ENCODE measurements around the gene RFPL4AL1. TPM values are rescaled to one million over a fixed set of nuclear protein-coding genes. Genes with fewer than 3 reads are reported as not detected.

The RFPL4AL1 gene
- total and polyA plus RNA-seq, 9 of the 15 experiments (the other 6 are each of a cell fraction or from before 2014, with no cell fraction given), result 0.18 to 0.21 TPM; not detected in 7

- FAIRE-seq, result no peak
- Histone ChIP-seq H3K4me1 (replicated peaks in 1 of 2; ENCODE audit: control insufficient read depth in 2 of 2, insufficient read depth in 2 of 2, low read length in 2 of 2) (no peaks in the 10 kb centered on the region; a peak in 1 of 5 replicates), H3K9ac (ENCODE audit: insufficient read depth in 1 of 2, low read depth in 2 of 2, low read length in 2 of 2) (no peak overlapping the region), H4K20me1 (replicated peaks; ENCODE audit: control insufficient read depth, insufficient read depth, low read length) (no peaks in the 10 kb centered on the region), H3K4me2 (ENCODE audit: insufficient read depth, low read length) (no peak overlapping the region), H3K4me3 (no peak overlapping the region), H3K36me3 (ENCODE audit: control insufficient read depth, insufficient read depth, low read length) (no peaks in the 10 kb centered on the region), H3K27ac (ENCODE audit: extremely low read depth, low read depth, low read length) (no peak overlapping the region), H3K79me2 (ENCODE audit: control insufficient read depth, insufficient read depth, low read length) (no peaks in the 10 kb centered on the region), H3K9me3 (replicated peaks; ENCODE audit: control insufficient read depth, insufficient read depth, low read depth, low read length) (peaks cover 4% of the 10 kb centered on the region; the same call in 1 of the 2 replicates), H2AFZ (ENCODE audit: low read depth, low read length) (no peak overlapping the region), H3K27me3 (ENCODE audit: control insufficient read depth in 2 of 2, insufficient read depth in 2 of 2, low read length in 2 of 2) (peaks cover 13 to 49% of the 10 kb centered on the region in 2 experiments), H3K9me1 (ENCODE audit: control insufficient read depth, insufficient read depth, low read length) (no peaks in the 10 kb centered on the region)
- TF ChIP-seq CHCHD3 (CRISPR knock-in tag; IDR thresholded peaks at IDR 0.05) (no peak), XRCC5 (IDR thresholded peaks at IDR 0.05; ENCODE audit: low read depth, low read length) (no peak), CREB5 (CRISPR knock-in tag; IDR thresholded peaks at IDR 0.05) (no peak), ZFP36 (IDR thresholded peaks at IDR 0.05; ENCODE audit: low read depth, low read length, partially characterized antibody) (no peak), BCL6 (CRISPR knock-in tag; IDR thresholded peaks at IDR 0.05) (no peak), ZFP30 (CRISPR knock-in tag; IDR thresholded peaks at IDR 0.05; ENCODE audit: borderline replicate concordance) (no peak), ZNF347 (CRISPR knock-in tag; IDR thresholded peaks at IDR 0.05; ENCODE audit: low read depth) (no peak), MAFG (tag; conservative IDR thresholded peaks at IDR 0.05) (no peak), ZNF75A (CRISPR knock-in tag; IDR thresholded peaks at IDR 0.05) (no peak), ZNF184 (CRISPR knock-in tag; IDR thresholded peaks at IDR 0.05) (peak; percentile 77; the same call in 1 of the 2 replicates), HDAC3 (IDR thresholded peaks at IDR 0.05; ENCODE audit: borderline replicate concordance, partially characterized antibody) (no peak), MBD1 (CRISPR knock-in tag; IDR thresholded peaks at IDR 0.05) (no peak), HLTF (IDR thresholded peaks at IDR 0.05) (no peak), RBM25 (IDR thresholded peaks at IDR 0.05; ENCODE audit: low read depth, low read length, severe bottlenecking) (peak; percentile 5)
- no peak for ATAC-seq
- 0% methylated on average over 3 of the region's 3 CpGs for WGBS (ENCODE audit: insufficient coverage, low coverage, missing lambda C conversion rate)
- ChIA-PET CTCF (ENCODE audit: low intra/inter-chr PET ratio) (no interaction called here), POLR2A (interaction anchor here (1.1 to 1.2 kb wide), 2 partner anchors 18 to 29 kb away, joined by 3 read pairs; no protein-coding TSS in a partner anchor)
- intact Hi-C loops (cut with micrococcal nuclease) (no loop called here), in situ Hi-C loops (cut with MboI) (no loop called here)
- no TSS peak for BruUV-seq (replicated peaks)
- DNase-seq (ENCODE audit: extremely low read depth in 1 of 4, low spot score in 3 of 4), result no peak
These were observed 48.1 kb upstream of the RFPL4AL1 start for GRCh38 chr19:55720801-55721200.
